Pons (tissue), 1 donor: ENCODE results near the gene MGARP.
"Not testable (repeated sequence)": the region's sequence is repeated elsewhere in the genome, so short reads cannot be mapped to it uniquely, and the experiment has no call there.

ENCODE experiments used
- DNase-seq: peaks from one replicate; pipeline ENCODE4 v3.0.0-alpha.2; 2016; ENCODE audit warnings: low spot score

MGARP gene

GRCh38 chr4:139279760-139280620 is at the start of gene MGARP:
Gene MGARP, minus strand, starts transcription at chr4:139280225. Its CDS starts 67 bp downstream, at chr4:139280158.
- no peak for DNase-seq

- DNase-seq, result no peak
Observed at GRCh38 chr4:139329665-139330200, 49.7 kb upstream of the MGARP start.

DNA sequence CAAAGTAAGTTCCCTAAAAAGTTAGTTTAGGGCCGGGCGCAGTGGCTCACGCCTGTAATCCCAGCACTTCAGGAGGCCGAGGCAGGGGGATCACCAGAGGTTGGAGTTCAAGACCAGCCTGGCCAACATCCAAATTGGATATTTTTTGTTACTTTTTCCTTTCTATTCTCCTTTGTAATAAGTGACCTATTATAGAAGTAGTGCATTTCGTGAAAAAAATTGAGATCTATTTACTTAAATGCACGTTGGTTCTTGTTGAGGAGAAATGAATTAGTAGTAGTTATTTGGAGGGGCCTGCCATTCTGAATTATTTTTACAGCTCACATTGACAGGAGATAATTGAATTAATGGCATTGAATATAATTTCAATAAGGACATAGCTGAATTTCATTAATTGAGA is 44.6 kb upstream of the MGARP start:
- no peak for DNase-seq

DNA sequence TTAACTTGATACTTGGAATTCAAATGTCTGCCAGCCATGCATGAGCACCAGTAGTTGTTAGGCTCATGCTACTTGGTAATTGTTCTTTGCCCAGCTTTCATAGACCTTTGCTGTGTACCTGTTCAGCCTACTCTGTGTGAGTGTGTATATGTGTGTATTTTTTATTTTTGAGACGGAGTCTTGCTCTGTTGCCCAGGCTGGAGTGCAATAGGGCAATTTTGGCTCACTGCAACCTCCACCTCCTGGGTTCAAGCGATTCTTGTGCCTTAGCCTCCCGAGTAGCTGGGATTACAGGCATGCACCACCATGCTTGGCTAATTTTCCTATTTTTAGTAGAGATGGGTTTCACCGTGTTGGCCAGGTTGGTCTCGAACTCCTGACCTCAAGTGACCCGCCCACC is 42.5 kb upstream of the MGARP start:
- DNase-seq, result not testable (repeated sequence)

- not testable (repeated sequence) for DNase-seq
Observed at GRCh38 chr4:139322070-139322469, 42.0 kb upstream of the MGARP start.

DNA sequence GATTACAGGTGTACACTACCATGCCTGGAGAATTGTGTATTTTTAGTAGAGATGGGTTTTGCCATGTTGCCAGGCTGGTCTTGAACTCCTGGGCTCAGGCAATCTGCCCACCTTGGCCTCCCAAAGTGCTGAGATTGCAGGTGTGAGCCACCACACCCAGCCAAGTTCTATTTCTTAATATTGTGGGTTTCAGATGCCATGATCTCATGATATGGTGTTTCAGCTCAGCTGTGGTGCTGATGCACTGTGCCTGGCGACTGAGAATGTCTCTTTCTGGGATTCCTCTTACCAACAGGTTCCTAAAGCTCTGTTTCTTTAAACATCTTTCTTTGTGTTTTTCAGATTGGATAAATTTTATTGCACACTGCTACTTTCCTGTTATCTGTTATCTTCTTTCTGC is 39.5 kb upstream of the MGARP start:
- no peak for DNase-seq

DNA sequence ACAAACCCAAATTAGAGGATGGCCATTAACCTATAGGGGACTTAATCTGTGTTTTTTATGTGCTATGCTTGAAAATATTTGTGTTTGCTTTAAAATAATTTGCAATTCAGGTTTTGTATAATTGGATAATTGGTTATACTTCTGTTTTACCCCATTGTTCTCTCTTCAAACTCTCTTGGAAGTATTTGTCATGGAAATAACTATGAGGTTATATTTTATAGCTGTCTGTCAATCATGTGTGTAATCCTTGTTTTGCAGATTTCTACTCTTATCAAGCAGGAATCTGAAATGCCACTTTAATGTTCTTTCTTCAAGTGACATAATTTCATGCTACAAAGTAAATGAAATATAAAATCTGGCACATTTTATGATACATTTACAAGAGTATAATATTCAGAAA is 37.6 kb upstream of the MGARP start:
- DNase-seq, result no peak

DNA sequence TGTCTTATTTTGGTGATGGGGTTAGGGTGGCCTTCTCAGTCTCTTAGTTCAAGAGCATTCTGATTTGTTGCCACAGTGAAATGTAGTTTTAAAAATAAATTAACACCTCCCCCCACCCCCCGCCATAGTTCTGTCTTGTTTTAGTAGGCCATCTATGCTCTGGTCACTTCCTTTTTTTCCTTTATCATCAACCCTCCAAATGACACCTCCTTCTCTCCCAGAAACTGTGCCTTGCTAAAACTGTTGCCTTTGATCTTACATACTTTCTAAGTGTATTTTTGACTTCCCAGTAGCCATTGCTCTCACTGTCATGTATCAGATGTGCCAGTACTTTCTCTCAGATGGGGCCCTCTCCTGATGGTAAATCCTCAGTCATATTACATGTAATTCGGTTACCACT is 36.7 kb upstream of the MGARP start:
- no peak for DNase-seq

DNA sequence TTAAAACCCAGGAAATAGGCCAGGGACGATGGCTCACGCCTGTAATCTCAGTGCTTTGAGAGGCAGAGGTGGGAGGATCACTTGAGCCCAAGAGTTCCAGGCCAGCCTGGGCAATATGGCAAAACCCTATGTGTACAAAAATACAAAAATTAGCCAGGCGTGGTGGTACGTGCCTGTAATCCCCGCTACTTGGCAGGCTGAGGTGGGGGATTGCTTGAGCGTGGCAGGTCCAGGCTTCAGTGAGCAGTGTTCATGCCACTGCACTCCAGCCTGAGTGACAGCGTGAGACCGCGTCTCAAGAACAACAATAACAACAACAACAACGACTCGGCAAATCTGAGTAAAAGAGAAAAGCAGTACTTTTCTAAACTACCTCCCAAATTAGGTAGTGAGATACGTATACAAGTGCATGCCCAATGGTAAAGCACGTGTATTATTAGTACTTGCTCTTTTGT is 35.2 kb upstream of the MGARP start:
- DNase-seq, result no peak

GRCh38 chr4:139314047-139314800 is 34.2 kb upstream of the MGARP start:
- DNase-seq, result no peak

- not testable (repeated sequence) for DNase-seq
Observed at GRCh38 chr4:139313414-139313813, 33.4 kb upstream of the MGARP start.

GRCh38 chr4:139312552-139313332 is 32.7 kb upstream of the MGARP start:
- DNase-seq, result no peak

- no peak for DNase-seq
Observed at GRCh38 chr4:139311909-139312308, 31.9 kb upstream of the MGARP start.

- DNase-seq, result no peak
Observed at GRCh38 chr4:139304920-139305319, 24.9 kb upstream of the MGARP start.

DNA sequence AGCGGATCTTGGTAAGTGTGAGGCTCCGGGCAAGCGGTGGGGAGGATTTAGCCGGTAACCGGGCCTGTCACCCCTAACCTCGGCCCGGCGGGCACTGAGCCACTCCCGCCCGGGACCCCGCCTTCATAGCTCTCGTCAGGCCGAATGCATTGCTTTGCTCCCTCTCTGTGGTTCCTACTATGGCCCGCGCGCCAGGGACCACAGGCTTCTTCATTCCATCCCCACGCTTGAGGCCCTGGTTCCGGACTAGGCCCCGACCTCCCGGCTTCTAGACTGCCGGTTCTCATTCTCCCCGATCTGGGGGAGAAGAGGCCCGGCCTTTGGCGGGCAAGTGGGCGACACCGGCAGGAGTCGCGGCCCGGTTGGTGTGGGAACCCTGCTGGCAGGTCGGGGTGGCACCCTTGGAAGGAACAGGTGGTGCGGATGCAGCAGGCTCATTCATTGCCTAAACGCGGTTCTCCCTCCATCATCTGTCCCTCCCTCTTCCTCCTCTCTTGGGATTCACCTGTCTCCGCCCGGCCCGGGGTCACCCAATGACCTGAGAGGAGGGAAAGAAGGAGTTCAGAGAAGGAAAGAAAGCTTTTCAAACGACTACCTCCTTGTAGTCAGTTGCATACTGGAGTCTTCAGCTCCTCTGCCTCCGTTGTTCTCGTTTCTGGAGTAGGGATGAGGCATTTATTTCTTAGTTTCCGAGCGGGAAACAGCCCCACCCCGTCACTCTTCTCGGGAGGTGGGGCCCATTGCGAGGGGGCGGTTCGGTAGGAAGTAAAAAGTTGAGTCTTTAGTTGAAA is 22.0 kb upstream of the MGARP start, which contains the start of gene NDUFC1:
Gene NDUFC1, minus strand, starts transcription at position 657 of the 791 bp plus-strand sequence. CDS start 6,679 bp downstream, outside the sequence.
- peak; percentile 29 for DNase-seq

- DNase-seq, result peak; percentile 96
Observed at GRCh38 chr4:139301113-139301820, 21.2 kb upstream of the MGARP start, which contains the start of gene NAA15. Gene NAA15, plus strand, starts transcription at chr4:139301505. Its CDS starts 273 bp downstream, at chr4:139301778.

DNA sequence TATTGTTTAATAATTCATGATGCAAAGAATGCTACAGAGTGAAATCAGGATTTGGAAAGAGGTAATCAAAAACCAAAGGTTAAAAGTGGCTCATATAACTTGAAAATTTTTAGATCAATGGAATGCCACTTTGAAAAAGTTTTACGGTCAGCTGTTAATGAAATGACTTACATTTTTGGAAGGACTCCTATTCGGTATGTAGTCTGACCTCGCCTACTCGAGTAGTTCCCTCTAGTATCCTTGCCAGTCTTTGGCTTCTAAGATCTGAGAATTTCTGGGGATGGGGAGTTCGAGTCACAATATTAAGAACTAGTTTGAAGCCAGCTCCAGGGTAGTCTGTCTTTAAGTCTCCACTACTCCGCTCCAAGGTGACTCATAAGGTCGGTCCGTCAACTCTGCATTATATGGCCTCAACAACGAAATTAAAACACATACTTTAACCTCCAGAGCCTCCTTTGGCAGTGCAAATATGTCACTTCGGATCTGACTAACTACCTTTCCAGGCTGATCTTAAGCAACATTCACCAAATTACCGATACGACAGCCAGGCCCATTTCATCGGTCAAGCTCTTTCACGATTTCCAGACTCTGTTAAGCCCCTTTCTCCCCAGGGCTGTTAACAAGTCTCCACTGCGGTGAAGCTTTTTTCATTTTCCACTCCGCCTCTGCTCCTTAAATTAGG is 20.5 kb upstream of the MGARP start:
- peak; percentile 57 for DNase-seq

DNA sequence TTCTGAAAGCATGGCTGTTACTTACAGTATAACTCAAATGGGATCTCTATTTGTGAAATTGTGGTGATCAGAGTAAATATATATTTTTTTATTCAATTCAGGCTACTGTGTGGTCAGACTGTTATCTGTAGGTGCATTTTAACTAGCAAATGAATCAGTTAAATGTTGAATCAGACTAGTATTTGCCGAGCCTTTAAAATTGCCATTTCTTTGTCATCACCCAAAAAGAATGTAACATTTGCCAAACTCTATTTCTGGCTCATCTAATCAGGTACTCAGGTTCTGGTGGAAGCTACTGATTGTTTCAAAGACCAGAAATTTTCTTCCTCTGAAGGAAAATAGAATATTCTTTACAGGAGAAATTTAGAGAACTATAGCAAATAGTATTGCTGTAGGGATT is 19.5 kb upstream of the MGARP start:
- no peak for DNase-seq

DNA sequence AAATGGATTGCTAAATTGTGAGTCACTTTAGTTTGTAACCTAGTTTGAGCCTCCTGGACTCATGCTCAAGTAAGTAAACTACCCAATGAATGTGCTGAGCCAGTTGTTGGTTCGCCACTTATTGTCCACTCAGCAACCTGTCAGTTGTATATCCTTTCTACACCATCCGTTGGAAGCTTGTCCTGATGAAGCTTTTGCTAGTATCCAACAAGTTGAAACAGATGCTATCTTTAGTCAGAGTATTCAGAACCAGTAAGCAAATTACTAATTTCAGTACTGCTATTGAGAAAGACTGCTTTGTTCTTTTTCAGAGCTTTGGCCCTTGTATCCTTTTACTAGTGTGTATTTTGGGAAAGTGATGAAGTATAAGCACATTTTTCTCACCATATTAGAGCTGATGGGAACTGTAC is 17.0 kb upstream of the MGARP start:
- DNase-seq, result no peak

GRCh38 chr4:139295942-139296299 is 15.9 kb upstream of the MGARP start:
- no peak for DNase-seq
